Iris pigment epithelial cell (primary cell): ENCODE data around the gene BAG5.
"Not testable (repeated sequence)": the region's sequence is repeated elsewhere in the genome, so short reads cannot be mapped to it uniquely, and the experiment has no call there.

Experiments
- DNase-seq: peaks from one replicate; pipeline ENCODE4 v3.0.0-alpha.2; 2011; ENCODE audit warnings: low read depth

BAG5 gene

GRCh38 chr14:103534576-103535061, 27.8 kb downstream of the BAG5 start:
- DNase-seq, result no peak

DNA sequence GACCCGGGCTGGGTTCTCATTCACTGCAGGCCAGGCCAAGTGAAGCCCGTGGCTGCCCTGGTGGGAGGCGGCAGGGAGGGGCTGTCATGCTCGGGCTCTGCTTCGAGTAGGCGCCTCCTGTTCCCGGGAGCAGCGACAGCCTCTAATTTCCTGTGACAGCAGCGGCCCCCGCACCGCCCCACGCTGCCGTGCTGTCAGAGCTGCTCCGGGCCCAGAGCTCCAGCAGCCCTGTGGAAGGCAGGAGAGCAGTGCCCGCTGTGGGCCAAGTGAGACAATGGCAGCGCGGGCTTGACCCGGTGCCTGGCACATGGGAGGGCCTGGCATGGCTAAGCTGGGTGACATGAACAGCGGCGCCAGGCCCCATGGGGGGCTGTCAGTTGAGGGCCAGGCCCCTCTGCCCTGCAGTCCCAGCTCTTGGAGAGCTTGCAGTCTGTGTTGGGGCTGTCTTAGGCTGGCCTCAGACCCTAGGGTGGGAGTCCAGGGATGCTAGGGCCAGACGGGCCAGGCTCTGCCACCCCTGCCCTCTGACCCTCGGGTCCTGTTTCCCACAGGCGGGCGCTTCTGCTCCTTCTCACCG, 28.4 kb downstream of the BAG5 start:
- DNase-seq, result no peak

DNA sequence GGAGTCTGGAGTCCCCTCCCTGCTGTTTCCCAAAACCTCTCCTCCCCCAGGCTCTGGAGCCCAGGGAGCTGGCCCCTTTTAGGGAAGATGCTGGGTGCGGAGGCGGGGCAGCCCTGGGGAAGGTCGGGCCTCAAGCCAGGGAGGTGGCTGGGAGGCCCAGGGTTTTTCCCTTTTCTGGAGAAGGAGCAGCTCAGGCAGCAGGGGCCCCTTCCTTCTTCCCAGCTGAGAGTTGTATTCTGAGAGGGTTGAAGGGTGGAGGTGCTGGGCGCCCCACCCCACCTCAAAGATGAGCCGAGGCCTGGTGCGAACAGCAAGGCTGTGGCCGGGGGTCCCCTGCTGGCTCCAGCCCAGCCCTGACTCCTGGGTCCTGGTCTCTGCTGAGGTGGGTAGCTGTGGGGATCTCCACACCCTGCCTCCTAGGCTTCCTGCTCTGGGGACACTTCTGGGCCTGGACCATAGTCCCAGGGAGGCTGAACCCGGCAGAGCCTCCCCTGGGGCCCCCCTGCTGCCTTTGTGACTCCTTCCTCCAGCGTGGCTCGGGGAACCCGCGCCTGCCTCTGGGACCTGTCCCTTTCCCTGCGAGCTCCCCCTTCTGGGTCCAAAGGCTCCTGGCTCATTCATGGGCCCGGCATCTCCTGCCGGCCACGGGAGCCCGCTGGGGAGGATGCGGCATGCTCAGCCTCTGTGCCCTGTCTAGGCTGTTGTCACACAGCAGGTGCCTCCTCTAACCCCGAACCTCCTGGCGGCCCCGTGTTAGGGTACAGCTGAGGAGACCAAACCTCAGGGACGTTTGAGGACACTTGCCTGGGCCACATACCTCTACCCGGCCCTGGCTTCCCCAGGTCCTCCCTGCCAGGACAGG, 29.1 kb downstream of the BAG5 start:
- DNase-seq, result no peak

GRCh38 chr14:103532216-103533136, 30.0 kb downstream of the BAG5 start:
- DNase-seq, result no peak

- DNase-seq, result no peak
Measured at GRCh38 chr14:103531421-103532215, 30.8 kb downstream of the BAG5 start.

- DNase-seq, result no peak
Measured at GRCh38 chr14:103530831-103531230, 31.6 kb downstream of the BAG5 start.

DNA sequence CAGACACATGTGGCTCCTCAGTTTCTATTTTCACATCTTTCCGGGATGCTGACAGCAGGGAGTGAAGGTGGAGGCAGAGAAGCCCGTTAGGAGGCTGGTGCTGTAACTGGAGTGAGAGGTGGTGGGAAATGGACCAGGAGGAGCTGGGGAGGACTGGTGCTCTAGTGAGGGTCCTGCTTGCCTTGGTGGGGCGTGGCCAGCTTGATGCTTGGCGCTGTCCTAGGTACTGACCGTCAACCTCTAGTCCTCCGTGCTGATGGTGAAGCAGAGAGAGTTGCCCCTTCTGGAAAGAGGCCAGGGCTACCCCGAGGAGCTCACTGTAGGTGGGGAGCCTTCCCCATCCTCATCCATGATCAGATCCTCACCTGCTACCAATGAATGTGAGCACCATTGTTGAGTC, 32.1 kb downstream of the BAG5 start:
- no peak for DNase-seq

GRCh38 chr14:103529383-103530365, 32.8 kb downstream of the BAG5 start:
- DNase-seq, result no peak

- DNase-seq, result peak; percentile 87
Measured at GRCh38 chr14:103528587-103529382, 33.7 kb downstream of the BAG5 start, which contains the start of gene TRMT61A. TSS of gene TRMT61A (plus strand) at chr14:103529196. CDS start at chr14:103529979, 783 bp downstream.

GRCh38 chr14:103528146-103528586, 34.3 kb downstream of the BAG5 start:
- DNase-seq, result no peak

GRCh38 chr14:103527408-103528145, 34.9 kb downstream of the BAG5 start:
- no peak for DNase-seq

DNA sequence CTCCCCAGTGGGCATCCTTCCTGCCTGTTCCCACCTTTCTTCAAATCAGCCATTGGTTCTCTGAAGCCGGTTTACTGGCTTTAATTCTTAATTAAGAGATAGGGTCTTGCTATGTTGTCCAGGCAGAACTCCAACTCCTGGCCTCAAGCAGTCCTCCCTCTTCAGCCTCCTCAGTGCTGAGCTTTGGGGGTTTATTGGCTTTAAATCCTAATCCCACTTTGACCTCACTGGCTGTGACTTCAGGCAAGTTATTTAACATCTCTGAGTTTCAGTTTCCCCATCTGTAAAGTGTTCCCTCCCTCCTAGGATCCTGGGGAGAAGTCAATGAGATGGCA, 35.6 kb downstream of the BAG5 start:
- DNase-seq, result no peak

DNA sequence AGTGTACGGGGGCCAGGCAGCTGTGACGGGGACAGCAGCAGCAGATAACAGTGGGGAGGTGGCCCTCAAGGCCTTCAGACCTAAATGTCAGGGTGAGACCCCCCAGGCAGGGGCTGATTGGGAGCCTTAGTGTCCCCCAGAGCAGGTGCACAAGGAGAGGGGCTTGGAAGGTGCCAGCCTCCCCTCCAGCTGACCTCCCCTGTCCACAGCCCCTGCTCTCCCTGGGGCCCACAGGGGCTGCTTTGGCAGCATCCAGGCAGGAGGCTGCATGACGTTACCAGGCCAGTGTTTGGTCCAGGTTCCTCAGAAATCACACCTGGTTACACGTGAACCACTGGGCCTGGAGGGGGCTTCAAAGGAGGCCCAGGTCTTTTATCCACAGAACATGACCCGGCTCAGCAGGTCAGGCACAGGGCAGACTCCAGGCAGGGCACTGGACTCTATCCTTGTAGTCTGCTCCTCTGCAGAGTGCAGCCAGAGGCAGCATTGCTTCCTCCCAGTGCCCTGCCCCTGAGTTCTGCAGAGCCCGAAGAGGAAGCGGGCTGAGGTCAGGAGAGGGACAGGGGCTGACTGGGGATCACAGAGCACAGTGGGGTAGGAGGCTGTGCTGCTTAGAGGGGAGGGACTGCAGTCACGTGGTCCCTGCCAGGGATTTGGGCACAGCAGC, 36.1 kb downstream of the BAG5 start:
- no peak for DNase-seq

DNA sequence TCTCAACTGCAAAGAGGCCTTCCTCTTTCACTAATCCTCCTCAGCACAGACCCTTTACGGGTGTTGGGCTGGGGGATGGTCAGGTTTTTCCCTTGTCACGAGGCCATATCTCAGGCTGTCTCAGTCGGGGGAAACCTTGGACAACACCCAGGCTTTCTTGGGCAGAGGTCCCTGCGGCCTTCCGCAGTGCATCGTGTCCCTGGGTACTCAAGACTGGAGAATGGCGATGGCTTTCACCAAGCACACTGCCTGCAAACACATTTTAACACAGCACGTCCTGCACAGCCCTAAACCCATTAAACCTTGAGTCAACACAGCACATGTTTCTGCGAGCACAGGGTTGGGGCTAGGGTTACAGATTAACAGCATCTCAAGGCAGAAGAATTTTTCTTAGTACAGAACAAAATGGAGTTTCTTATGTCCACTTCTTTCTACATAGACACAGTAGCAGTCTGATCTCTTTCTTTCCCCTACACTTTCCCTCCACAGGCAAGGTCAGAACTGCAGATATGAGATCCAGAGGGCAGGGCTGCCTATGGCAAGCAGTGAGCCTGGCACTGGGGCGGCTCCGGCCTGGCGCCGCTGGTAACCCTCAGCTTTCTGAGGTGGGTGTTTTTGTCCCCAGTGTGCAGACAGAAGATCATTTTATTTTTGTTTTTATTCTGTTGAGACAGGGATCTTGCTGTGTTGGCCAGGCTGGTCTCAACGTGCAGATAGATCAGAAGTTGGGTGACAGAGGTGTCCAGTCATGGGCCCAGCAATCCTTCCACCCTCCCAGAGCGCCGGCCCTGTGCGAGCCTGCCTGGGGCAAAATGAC, 36.8 kb downstream of the BAG5 start:
- not testable (repeated sequence) for DNase-seq

DNA sequence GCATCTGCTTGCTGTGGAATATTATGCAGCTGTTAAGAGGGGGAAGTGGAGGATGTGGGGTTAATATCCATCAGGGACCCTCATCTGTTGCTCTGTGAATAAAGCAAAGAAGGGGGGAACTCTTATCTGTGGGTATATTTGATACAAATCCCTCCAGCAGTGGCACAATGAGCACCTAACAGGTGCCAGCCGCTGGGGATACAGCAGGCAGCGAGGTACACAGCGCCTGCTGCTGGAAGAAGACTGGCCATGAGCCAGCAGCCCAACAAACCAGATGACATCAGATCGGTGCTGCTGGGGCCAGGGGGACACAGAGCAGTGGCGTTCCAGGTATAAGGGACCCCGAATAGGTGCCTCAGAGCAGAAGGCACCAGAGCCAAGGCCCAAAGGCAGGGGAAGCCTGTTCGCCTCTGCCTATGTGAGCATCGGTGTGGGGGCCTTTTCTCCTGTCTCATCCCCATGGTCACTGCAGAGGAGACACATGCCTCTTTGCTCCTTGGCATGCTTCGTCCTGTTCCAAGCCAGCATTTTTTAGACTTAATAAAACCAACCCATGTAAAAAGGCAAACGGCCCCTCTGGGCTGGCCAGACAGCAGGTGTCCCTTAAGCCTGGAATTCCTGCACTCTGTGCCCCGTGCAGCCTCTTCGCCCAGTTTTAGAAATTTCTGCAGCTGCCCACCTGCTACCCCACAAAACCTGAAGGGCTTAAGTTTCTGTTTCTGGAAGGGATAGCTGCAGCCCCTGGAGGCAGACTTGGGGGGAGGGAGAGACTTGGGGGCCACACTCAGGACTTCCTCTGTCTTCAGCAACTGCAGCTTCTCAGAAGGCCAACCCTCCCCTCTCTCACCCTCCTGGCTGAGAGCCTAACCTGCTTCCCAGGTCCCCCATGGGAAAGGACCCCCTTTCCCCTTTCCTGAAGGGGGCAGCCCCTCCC, 38.2 kb downstream of the BAG5 start:
- no peak for DNase-seq

- DNase-seq, result no peak
Measured at GRCh38 chr14:103523575-103523954, 38.9 kb downstream of the BAG5 start.
